ENCODE measurements around the gene CD59. TPM values are rescaled to one million over a fixed set of nuclear protein-coding genes. Genes with fewer than 3 reads are reported as not detected.

Gene CD59, protein sequence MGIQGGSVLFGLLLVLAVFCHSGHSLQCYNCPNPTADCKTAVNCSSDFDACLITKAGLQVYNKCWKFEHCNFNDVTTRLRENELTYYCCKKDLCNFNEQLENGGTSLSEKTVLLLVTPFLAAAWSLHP
- total RNA-seq: 272 TPM

DNA sequence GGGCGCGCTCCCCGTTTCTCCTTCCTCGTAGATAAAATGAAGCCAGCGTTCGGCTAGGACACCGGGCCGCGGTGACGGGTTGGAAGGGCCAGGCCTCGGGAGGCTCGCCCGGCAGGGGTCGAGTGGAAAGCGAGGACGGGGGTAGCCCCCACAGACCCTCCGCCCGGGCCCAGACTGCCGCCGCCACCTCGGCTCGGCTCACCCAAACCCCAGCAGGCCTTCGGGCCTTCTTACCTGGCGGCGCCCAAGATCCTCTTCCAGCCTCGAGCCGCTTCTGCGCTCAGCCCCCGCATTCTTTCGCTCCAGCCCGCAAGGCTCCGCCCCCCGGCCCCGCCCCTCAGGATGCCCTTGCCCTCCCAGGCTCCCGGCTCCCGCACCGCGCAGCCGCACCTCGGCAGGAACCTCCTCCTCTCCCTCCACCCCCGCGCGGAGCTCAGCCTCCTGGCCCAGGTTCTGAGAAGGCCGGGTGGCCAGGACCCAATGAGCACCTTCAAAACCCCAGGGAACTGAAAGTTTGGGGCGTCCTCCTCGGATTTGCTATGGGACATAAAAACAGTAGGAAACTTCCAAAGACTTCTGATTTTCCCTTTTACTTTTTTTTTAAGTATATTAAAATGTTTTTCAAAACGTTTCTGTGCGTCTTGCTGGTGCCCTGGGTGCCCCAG lies at the start of gene CD59:
CD59 (minus strand) TSS at position 276 of the 665 bp plus-strand sequence. CDS start 13,978 bp downstream, outside the sequence.
- TF ChIP-seq, protein P1, sequence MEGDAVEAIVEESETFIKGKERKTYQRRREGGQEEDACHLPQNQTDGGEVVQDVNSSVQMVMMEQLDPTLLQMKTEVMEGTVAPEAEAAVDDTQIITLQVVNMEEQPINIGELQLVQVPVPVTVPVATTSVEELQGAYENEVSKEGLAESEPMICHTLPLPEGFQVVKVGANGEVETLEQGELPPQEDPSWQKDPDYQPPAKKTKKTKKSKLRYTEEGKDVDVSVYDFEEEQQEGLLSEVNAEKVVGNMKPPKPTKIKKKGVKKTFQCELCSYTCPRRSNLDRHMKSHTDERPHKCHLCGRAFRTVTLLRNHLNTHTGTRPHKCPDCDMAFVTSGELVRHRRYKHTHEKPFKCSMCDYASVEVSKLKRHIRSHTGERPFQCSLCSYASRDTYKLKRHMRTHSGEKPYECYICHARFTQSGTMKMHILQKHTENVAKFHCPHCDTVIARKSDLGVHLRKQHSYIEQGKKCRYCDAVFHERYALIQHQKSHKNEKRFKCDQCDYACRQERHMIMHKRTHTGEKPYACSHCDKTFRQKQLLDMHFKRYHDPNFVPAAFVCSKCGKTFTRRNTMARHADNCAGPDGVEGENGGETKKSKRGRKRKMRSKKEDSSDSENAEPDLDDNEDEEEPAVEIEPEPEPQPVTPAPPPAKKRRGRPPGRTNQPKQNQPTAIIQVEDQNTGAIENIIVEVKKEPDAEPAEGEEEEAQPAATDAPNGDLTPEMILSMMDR (IDR thresholded peaks at IDR 0.05): no peak
- TF ChIP-seq POLR2A (IDR thresholded peaks at IDR 0.05): peak in 1 of 2 donors; percentile 89
- TF ChIP-seq POLR2AphosphoS5 (IDR thresholded peaks at IDR 0.05; ENCODE audit: insufficient read depth in 1 of 2, low read depth in 1 of 2): peak; percentile 91 to 97
- peaks cover 53% of the 10 kb centered on the region for H3K4me1 ChIP-seq
- no peaks in the 10 kb centered on the region for H3K27me3 ChIP-seq
- intact Hi-C loops (cut with DNase I): loop anchor here (5.0 to 10.0 kb wide), 2 partner anchors 34 to 1859 kb away; partner anchors contain the start of gene C11orf91
- DNase-seq (ENCODE audit: extremely low spot score in 2 of 2): peak in 1 of 2 donors; percentile 95
- peak within 1 kb of the TSS; percentile 91 to 99 for H3K4me3 ChIP-seq
- H3K27ac ChIP-seq: peak within 1 kb of the TSS; percentile 97
- H3K9me3 ChIP-seq: no peaks in the 10 kb centered on the region
- peaks cover 0 to 1% of the 10 kb centered on the region in 2 donors for H3K36me3 ChIP-seq

DNA sequence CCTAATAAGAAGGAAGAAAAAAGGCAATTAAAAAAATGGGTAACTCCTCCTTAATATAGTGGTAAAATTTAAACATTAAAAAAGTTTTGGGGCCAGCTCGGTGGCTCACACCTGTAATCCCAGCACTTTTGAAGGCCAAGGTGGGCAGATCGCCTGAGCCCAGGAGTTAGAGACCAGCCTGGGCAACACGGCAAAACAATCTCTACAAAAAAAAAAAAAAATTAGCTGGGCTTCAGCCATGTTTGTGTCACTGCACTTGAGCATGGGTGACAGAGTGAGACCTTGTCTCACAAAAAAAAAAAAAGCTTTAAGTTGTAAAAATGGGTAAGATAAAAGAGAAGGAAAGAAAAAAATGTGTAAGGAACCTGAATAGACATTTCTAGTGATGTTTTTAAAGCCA lies 49.4 kb upstream of the CD59 start:
- H3K36me3 ChIP-seq: no peaks in the 10 kb centered on the region
- H3K27me3 ChIP-seq: no peaks in the 10 kb centered on the region

DNA sequence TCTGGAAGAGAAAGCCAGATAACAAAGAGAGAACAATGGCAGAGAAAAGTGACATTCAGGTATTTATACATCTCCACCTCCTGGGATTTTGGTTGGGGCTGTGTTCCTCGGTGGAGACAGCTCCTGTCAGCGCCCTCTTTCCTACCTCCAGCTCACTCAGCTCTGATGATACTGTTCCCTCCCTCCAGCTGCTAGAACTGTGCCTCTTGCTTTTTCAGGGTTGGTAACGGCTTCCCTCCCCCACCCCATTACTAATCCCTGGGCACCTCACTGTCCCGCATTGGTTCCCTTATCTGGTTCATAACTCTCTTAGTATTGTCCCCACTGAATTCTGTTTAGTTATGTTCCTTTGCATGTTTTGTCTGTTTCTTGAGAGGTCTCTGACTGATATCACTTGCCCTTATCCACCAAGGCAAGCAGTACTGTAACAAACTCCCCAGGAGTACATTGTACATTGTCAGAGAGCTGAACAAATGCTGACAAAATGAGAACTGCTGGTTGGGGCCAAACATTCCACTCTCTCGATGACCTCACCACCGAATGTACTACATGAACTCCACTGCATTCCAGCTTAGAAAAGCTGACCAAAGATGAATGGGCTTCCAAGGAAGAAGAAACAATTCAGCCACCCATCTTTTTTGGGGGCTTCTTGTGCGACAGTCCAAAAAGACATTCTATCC lies 43.8 kb upstream of the CD59 start:
- Histone ChIP-seq H3K27me3 (no peaks in the 10 kb centered on the region), H3K4me1 (peaks cover 14% of the 10 kb centered on the region), H3K36me3 (no peaks in the 10 kb centered on the region), H3K4me3 (no peak overlapping the region), H3K27ac (no peak overlapping the region), H3K9me3 (no peaks in the 10 kb centered on the region)
- TF ChIP-seq POLR2AphosphoS5 (IDR thresholded peaks at IDR 0.05; ENCODE audit: insufficient read depth in 1 of 2, low read depth in 1 of 2) (no peak), POLR2A (IDR thresholded peaks at IDR 0.05) (no peak)
- TF ChIP-seq, protein P1 (IDR thresholded peaks at IDR 0.05): no peak
- intact Hi-C loops (cut with DNase I): no loop called here
- no peak for DNase-seq (ENCODE audit: extremely low spot score in 2 of 2)

More for the DNA sequence above, 49.4 kb upstream of the CD59 start:
- intact Hi-C loops (cut with DNase I): no loop called here
- H3K27ac ChIP-seq: no peak overlapping the region
- TF ChIP-seq, protein P1 (IDR thresholded peaks at IDR 0.05): no peak
- TF ChIP-seq POLR2AphosphoS5 (IDR thresholded peaks at IDR 0.05; ENCODE audit: insufficient read depth in 1 of 2, low read depth in 1 of 2) (no peak), POLR2A (IDR thresholded peaks at IDR 0.05) (no peak)
- no peak for DNase-seq (ENCODE audit: extremely low spot score in 2 of 2)
- no peak overlapping the region for H3K4me3 ChIP-seq
- no peaks in the 10 kb centered on the region for H3K4me1 ChIP-seq
- no peaks in the 10 kb centered on the region for H3K9me3 ChIP-seq

DNA sequence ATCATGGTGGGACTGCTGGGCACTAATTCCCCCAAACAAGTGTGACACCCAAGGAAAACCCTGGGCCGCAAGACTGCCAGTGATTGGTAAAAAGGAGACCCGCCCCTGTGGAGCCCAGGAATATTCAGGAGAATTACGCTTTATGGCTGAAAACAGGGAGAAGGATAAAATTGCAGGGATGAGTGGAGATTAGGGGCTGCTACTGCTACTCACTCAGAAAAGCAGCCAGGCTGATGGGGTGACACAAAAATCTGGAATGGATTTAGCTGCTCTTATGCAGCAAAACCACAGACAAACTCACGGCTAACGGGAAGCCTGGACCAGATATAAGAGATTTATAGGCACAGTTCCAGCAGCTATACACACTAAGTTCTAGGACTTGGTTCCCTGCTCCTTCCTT lies 42.5 kb upstream of the CD59 start:
- no peak overlapping the region for H3K4me3 ChIP-seq
- no peaks in the 10 kb centered on the region for H3K27me3 ChIP-seq
- intact Hi-C loops (cut with DNase I): no loop called here
- TF ChIP-seq, protein P1 (IDR thresholded peaks at IDR 0.05): no peak
- TF ChIP-seq POLR2A (IDR thresholded peaks at IDR 0.05) (no peak), POLR2AphosphoS5 (IDR thresholded peaks at IDR 0.05; ENCODE audit: insufficient read depth in 1 of 2, low read depth in 1 of 2) (no peak)
- no peaks in the 10 kb centered on the region for H3K9me3 ChIP-seq
- H3K27ac ChIP-seq: no peak overlapping the region
- DNase-seq (ENCODE audit: extremely low spot score in 2 of 2): no peak
- peaks cover 19% of the 10 kb centered on the region for H3K4me1 ChIP-seq
- no peaks in the 10 kb centered on the region for H3K36me3 ChIP-seq
